ENCODE measurements around the gene BIRC2. TPM values are rescaled to one million over a fixed set of nuclear protein-coding genes. Genes with fewer than 3 reads are reported as not detected.

Gene BIRC2
- total and polyA plus RNA-seq, 2 of the 4 experiments (the other 2 are of a cell fraction), result 48.0 to 204 TPM

- intact Hi-C loops (cut with micrococcal nuclease), result no loop called here
- TF ChIP-seq POLR2A (IDR thresholded peaks at IDR 0.05; ENCODE audit: low read depth, low read length) (no peak), CEBPB (IDR thresholded peaks at IDR 0.05; ENCODE audit: low read depth, low read length) (no peak), BHLHE40 (IDR thresholded peaks at IDR 0.05; ENCODE audit: low read depth, low read length) (no peak), SMC3 (IDR thresholded peaks at IDR 0.05; ENCODE audit: low read depth, low read length) (no peak), RCOR1 (IDR thresholded peaks at IDR 0.05; ENCODE audit: insufficient replicate concordance, low read length) (no peak), RFX5 (IDR thresholded peaks at IDR 0.05; ENCODE audit: low read depth, low read length) (no peak), CHD1 (IDR thresholded peaks at IDR 0.05; ENCODE audit: low read depth, low read length) (no peak), MAZ (IDR thresholded peaks at IDR 0.05; ENCODE audit: borderline replicate concordance, low read depth, low read length) (no peak), MXI1 (IDR thresholded peaks at IDR 0.05; ENCODE audit: borderline replicate concordance, low read depth, low read length) (no peak), FOS (IDR thresholded peaks at IDR 0.05; ENCODE audit: low read depth, low read length) (no peak), NFE2L2 (IDR thresholded peaks at IDR 0.05; ENCODE audit: low read depth, low read length) (no peak), RAD21 (IDR thresholded peaks at IDR 0.05; ENCODE audit: low read length) (no peak)
- TF ChIP-seq, protein P1, sequence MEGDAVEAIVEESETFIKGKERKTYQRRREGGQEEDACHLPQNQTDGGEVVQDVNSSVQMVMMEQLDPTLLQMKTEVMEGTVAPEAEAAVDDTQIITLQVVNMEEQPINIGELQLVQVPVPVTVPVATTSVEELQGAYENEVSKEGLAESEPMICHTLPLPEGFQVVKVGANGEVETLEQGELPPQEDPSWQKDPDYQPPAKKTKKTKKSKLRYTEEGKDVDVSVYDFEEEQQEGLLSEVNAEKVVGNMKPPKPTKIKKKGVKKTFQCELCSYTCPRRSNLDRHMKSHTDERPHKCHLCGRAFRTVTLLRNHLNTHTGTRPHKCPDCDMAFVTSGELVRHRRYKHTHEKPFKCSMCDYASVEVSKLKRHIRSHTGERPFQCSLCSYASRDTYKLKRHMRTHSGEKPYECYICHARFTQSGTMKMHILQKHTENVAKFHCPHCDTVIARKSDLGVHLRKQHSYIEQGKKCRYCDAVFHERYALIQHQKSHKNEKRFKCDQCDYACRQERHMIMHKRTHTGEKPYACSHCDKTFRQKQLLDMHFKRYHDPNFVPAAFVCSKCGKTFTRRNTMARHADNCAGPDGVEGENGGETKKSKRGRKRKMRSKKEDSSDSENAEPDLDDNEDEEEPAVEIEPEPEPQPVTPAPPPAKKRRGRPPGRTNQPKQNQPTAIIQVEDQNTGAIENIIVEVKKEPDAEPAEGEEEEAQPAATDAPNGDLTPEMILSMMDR (conservative IDR thresholded peaks at IDR 0.05; ENCODE audit: low read depth, low read length), result no peak
- TF ChIP-seq, protein P2, sequence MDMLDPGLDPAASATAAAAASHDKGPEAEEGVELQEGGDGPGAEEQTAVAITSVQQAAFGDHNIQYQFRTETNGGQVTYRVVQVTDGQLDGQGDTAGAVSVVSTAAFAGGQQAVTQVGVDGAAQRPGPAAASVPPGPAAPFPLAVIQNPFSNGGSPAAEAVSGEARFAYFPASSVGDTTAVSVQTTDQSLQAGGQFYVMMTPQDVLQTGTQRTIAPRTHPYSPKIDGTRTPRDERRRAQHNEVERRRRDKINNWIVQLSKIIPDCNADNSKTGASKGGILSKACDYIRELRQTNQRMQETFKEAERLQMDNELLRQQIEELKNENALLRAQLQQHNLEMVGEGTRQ (IDR thresholded peaks at IDR 0.05; ENCODE audit: low read depth, low read length), result no peak
- TF ChIP-seq, protein P3, sequence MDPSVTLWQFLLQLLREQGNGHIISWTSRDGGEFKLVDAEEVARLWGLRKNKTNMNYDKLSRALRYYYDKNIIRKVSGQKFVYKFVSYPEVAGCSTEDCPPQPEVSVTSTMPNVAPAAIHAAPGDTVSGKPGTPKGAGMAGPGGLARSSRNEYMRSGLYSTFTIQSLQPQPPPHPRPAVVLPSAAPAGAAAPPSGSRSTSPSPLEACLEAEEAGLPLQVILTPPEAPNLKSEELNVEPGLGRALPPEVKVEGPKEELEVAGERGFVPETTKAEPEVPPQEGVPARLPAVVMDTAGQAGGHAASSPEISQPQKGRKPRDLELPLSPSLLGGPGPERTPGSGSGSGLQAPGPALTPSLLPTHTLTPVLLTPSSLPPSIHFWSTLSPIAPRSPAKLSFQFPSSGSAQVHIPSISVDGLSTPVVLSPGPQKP (IDR thresholded peaks at IDR 0.05; ENCODE audit: borderline replicate concordance, low read depth, low read length), result no peak
- ChIA-PET CTCF (no interaction called here), POLR2A (ENCODE audit: unreplicated experiment) (no interaction called here)
- H3K4ac ChIP-seq (ENCODE audit: low read depth, low read length), result peak overlapping the region; percentile 1; the same call in 1 of the 2 replicates
- H4K91ac ChIP-seq (ENCODE audit: insufficient read depth, low read depth, low read length), result no peak overlapping the region
- peaks cover 0 to 23% of the 10 kb centered on the region in 2 experiments; a peak in 2 of 4 replicates for H3K79me1 ChIP-seq (ENCODE audit: low read depth in 1 of 2, low read length in 2 of 2)
- DNase-seq (no peak), ATAC-seq (ENCODE audit: low read depth) (no peak)
- no peak overlapping the region for H3K14ac ChIP-seq (replicated peaks; ENCODE audit: low read depth, low read length)
- 0 out of 2 replicates have a peak overlapping the region, but pooled peaks have one; percentile 1 for H2BK120ac ChIP-seq (ENCODE audit: low read depth, low read length)
- in situ Hi-C loops (cut with MboI; ENCODE audit: low sequenced_read_pairs), result no loop called here
- H3K9me1 ChIP-seq (ENCODE audit: insufficient read depth, low read length), result peaks cover 7% of the 10 kb centered on the region; the same call in 1 of the 2 replicates
- H2AK9ac ChIP-seq (replicated peaks; ENCODE audit: low read depth, low read length, poor library complexity), result no peak overlapping the region
- no peak overlapping the region for H3K56ac ChIP-seq (ENCODE audit: extremely low read depth, insufficient read depth, low read length)
- peak overlapping the region; percentile 0; the same call in 1 of the 2 replicates for H2AK5ac ChIP-seq (ENCODE audit: low read depth, low read length)
- H3K9me3 ChIP-seq (ENCODE audit: control insufficient read depth, insufficient read depth, low read length), result no peaks in the 10 kb centered on the region
- H3K9ac ChIP-seq (ENCODE audit: low read depth, low read length), result no peak overlapping the region
- H3K4me2 ChIP-seq (ENCODE audit: low read depth, low read length), result no peak overlapping the region
- peaks cover 3% of the 10 kb centered on the region for H3K4me1 ChIP-seq (ENCODE audit: control insufficient read depth, insufficient read depth, low read length)
- no peaks in the 10 kb centered on the region for H3K27me3 ChIP-seq (ENCODE audit: control insufficient read depth, insufficient read depth, low read length)
- no peak overlapping the region for H2BK5ac ChIP-seq (ENCODE audit: low read depth, low read length, poor library complexity, severe bottlenecking)
- peak overlapping the region; percentile 2 for H2AFZ ChIP-seq (replicated peaks; ENCODE audit: low read length, poor library complexity)
- no peaks in the 10 kb centered on the region for H3K36me3 ChIP-seq (ENCODE audit: control insufficient read depth, insufficient read depth, low read length)
- no peak overlapping the region for H3K4me3 ChIP-seq (ENCODE audit: insufficient read depth, low read depth, low read length)
- H3K18ac ChIP-seq (ENCODE audit: low read depth, low read length), result no peak overlapping the region
- no peak overlapping the region; the same call in 2 of the 3 replicates for H2BK15ac ChIP-seq (ENCODE audit: low read depth, low read length)
- dilution Hi-C loops (cut with HindIII; ENCODE audit: low sequenced_read_pairs, unreplicated experiment), result no loop called here
- no peak overlapping the region for H3K23ac ChIP-seq (ENCODE audit: low read depth, low read length)
- H2BK20ac ChIP-seq (ENCODE audit: low read depth, low read length), result peak overlapping the region; percentile 1; the same call in 1 of the 2 replicates
- H4K8ac ChIP-seq (ENCODE audit: low read depth in 2 of 2, low read length in 2 of 2), result 0 out of 4 replicates have a peak overlapping the region, but pooled peaks of 1 of the 2 experiments have one; percentile 0
- 0 out of 2 replicates have a peak overlapping the region, but pooled peaks have one; percentile 19 for H4K5ac ChIP-seq (ENCODE audit: low read depth, low read length)
- BruUV-seq (replicated peaks), result no TSS peak
- no peak overlapping the region for H3K27ac ChIP-seq (ENCODE audit: insufficient read depth, low read length)
- no peaks in the 10 kb centered on the region for H4K20me1 ChIP-seq (ENCODE audit: insufficient read depth, low read length)
These were observed 26.3 kb upstream of the BIRC2 start for GRCh38 chr11:102320679-102321078.
